ENCODE measurements around the gene PCBP2. TPM values are rescaled to one million over a fixed set of nuclear protein-coding genes. Genes with fewer than 3 reads are reported as not detected.
A peak's percentile ranks its signal among the peaks of the same experiment; 100 is the strongest.

Gene PCBP2
- total and polyA plus RNA-seq, 10 donors: 449 to 779 (median 631) TPM

GRCh38 chr12:53450936-53451335 lies 966 bp upstream of the PCBP2 start:
- 85 to 96% (median 91%) methylated on average over 7 of the region's 7 CpGs for WGBS, 5 donors
- intact Hi-C loops (cut with DNase I; ENCODE audit: low total_unique reads): loop anchor here (10.0 kb wide), 1 partner anchor 54 kb away; the partner anchor contains the start of genes NPFF and TARBP2
- H3K36me3 ChIP-seq: peaks cover 4 to 70% (median 42%) of the 10 kb centered on the region in 6 donors

DNA sequence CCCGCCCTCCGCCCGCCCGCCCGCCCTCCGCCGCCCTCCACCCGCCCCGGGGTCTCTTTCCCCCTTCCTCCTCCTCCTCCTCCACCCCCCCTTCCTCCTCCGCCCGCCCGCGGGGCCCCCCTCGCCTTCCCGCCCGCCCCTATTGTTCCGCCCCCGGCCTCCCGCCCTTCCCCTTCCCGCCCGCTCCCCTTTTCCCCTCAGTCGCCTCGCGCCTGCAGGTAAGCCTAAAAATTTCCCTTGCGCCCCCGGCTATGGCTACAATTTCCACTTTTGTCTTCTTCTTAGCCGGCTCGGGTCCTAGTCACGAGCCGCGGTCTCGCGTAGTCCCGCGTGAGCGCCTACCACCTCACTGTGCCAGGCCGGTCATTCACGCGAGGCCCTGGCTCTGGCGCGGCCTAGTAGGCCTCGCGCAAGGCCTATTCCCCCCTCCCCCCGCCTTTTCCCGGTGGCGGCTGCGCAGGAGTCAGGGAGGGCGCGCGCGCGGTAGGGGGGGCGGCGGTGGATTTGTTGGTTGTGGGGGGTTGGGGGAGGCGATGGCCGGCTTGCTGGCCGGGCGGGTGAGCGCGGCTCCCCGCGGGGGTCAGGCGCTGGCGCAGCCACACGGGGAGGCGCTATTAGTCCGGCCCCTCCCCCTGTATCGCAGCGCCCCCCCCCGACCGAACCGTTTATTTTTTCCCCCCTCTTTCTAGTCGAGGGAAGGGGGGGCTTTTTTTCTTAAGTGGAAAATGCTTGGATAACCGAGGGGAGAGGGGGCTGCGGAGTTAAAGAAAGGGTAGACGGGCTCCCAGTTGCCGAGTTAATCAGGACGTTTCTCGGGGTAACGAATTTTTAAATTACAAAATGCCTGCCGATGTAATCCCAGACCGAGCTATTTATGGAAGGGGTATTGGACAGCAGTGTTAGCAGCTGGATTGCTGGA lies 516 bp downstream of the PCBP2 start:
- intact Hi-C loops (cut with DNase I; ENCODE audit: low total_unique reads): loop anchor here (10.0 kb wide), 1 partner anchor 52 kb away; the partner anchor contains the start of genes NPFF and TARBP2
- peak; percentile 95 for DNase-seq
- peaks cover 25 to 63% (median 37%) of the 10 kb centered on the region in 6 donors for H3K4me1 ChIP-seq
- TF ChIP-seq POLR2AphosphoS5 (IDR thresholded peaks at IDR 0.05): peak in 2 of 3 donors; percentile 47 to 51
- TF ChIP-seq, protein P1, sequence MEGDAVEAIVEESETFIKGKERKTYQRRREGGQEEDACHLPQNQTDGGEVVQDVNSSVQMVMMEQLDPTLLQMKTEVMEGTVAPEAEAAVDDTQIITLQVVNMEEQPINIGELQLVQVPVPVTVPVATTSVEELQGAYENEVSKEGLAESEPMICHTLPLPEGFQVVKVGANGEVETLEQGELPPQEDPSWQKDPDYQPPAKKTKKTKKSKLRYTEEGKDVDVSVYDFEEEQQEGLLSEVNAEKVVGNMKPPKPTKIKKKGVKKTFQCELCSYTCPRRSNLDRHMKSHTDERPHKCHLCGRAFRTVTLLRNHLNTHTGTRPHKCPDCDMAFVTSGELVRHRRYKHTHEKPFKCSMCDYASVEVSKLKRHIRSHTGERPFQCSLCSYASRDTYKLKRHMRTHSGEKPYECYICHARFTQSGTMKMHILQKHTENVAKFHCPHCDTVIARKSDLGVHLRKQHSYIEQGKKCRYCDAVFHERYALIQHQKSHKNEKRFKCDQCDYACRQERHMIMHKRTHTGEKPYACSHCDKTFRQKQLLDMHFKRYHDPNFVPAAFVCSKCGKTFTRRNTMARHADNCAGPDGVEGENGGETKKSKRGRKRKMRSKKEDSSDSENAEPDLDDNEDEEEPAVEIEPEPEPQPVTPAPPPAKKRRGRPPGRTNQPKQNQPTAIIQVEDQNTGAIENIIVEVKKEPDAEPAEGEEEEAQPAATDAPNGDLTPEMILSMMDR (IDR thresholded peaks at IDR 0.05 in 8 of 11, conservative IDR thresholded peaks at IDR 0.05 in 3 of 11): peak in 8 of 11 experiments; percentile 25 to 69 (median 50)
- TF ChIP-seq POLR2A (IDR thresholded peaks at IDR 0.05): no peak
- H3K27me3 ChIP-seq (replicated peaks in 1 of 7): no peaks in the 10 kb centered on the region
- WGBS, 5 donors: 0 to 1% (median 1%) methylated on average over 28 to 68 of the region's 82 CpGs
- peak overlapping the region; percentile 59 to 83 (median 69) for H3K4me3 ChIP-seq
- H3K36me3 ChIP-seq: peaks cover 10 to 70% (median 45%) of the 10 kb centered on the region in 6 donors
- H3K27ac ChIP-seq: peak overlapping the region; percentile 84 to 97 (median 97)
- no peaks in the 10 kb centered on the region for H3K9me3 ChIP-seq

More at GRCh38 chr12:53450936-53451335, 966 bp upstream of the PCBP2 start:
- no peak overlapping the region for H3K4me3 ChIP-seq
- H3K27ac ChIP-seq: peak overlapping the region in 2 of 8 donors; percentile 17 to 97
- H3K4me1 ChIP-seq: peaks cover 25 to 59% (median 37%) of the 10 kb centered on the region in 6 donors
- no peaks in the 10 kb centered on the region for H3K9me3 ChIP-seq
- TF ChIP-seq POLR2A (IDR thresholded peaks at IDR 0.05) (no peak), POLR2AphosphoS5 (IDR thresholded peaks at IDR 0.05) (peak in 1 of 3 donors; percentile 6)
- no peaks in the 10 kb centered on the region for H3K27me3 ChIP-seq (replicated peaks in 1 of 7)
- no peak for DNase-seq

DNA sequence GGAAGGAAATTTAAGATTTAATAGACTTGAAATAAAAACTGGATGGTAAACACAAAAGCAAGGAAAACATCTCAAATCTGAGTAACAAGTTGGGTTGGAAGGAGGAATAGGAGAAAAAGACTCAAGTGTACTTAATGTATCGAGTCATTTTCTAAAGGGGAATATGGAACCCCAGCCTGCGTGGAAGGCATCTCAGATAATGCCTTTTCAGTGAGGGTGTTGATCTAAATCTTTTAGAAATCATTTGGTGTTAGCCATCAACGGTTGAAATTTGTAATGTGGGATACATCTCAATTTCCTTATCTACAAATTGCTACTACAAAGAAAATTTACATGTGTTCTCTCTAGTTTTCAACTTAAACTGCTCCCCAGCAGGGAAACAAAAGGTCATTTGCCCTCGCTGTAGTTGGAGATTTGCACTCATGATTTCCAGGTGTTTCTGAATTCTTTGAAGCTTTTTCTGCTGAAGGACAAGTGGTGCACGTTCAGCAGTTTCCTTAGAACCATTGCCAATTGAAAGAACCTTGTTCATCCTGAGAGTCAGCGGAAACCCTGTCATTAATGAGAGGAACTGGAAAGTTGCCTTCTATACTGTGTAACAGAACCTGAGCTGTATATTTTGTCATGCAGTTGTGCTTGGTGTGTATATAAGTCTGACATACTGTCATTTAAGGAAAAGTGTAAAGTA lies 2.2 kb downstream of the PCBP2 start:
- TF ChIP-seq, protein P1 (IDR thresholded peaks at IDR 0.05 in 8 of 11, conservative IDR thresholded peaks at IDR 0.05 in 3 of 11): no peak
- TF ChIP-seq POLR2A (IDR thresholded peaks at IDR 0.05) (no peak), POLR2AphosphoS5 (IDR thresholded peaks at IDR 0.05) (no peak)
- Histone ChIP-seq H3K4me3 (peak overlapping the region in 6 of 8 donors; percentile 9 to 83 (median 69)), H3K4me1 (peaks cover 25 to 64% (median 40%) of the 10 kb centered on the region in 6 donors), H3K36me3 (peaks cover 10 to 70% (median 50%) of the 10 kb centered on the region in 6 donors), H3K9me3 (no peaks in the 10 kb centered on the region), H3K27ac (peak overlapping the region in 5 of 8 donors; percentile 41 to 97 (median 97)), H3K27me3 (replicated peaks in 1 of 7) (no peaks in the 10 kb centered on the region)
- WGBS, 5 donors: 35 to 47% (median 44%) methylated on average over 6 of the region's 6 CpGs
- no peak for DNase-seq
- intact Hi-C loops (cut with DNase I; ENCODE audit: low total_unique reads): loop anchor here (10.0 kb wide), 1 partner anchor 51 kb away; the partner anchor contains the start of genes NPFF and TARBP2

DNA sequence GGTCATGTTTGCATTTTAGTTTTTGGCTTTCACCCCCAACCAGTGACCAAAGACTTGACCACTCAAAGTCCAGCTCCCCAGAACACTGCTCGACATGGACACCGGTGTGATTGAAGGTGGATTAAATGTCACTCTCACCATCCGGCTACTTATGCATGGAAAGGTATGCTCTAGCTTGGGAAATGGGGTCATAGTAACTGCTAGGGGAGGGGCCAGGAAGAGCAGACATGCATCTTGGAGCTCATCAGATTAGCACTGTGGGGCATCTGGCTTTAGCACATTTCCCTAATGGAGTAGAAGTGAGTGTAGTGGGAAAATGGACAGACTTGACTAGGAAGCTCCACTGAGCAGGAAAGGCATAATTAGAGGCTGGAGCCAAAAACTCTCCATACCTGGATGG lies 2.8 kb downstream of the PCBP2 start:
- H3K27ac ChIP-seq: peak overlapping the region in 4 of 8 donors; percentile 41 to 97 (median 97)
- H3K27me3 ChIP-seq (replicated peaks in 1 of 7): no peaks in the 10 kb centered on the region
- peaks cover 25 to 70% (median 42%) of the 10 kb centered on the region in 6 donors for H3K4me1 ChIP-seq
- intact Hi-C loops (cut with DNase I; ENCODE audit: low total_unique reads): loop anchor here (10.0 kb wide), 1 partner anchor 50 kb away; the partner anchor contains the start of genes NPFF and TARBP2
- no peaks in the 10 kb centered on the region for H3K9me3 ChIP-seq
- WGBS, 5 donors: 61 to 83% (median 72%) methylated on average over 3 of the region's 3 CpGs
- no peak for DNase-seq
- peaks cover 10 to 70% (median 55%) of the 10 kb centered on the region in 6 donors for H3K36me3 ChIP-seq
- TF ChIP-seq, protein P1 (IDR thresholded peaks at IDR 0.05 in 8 of 11, conservative IDR thresholded peaks at IDR 0.05 in 3 of 11): no peak
- TF ChIP-seq POLR2AphosphoS5 (IDR thresholded peaks at IDR 0.05) (no peak), POLR2A (IDR thresholded peaks at IDR 0.05) (no peak)
- H3K4me3 ChIP-seq: peak overlapping the region in 1 of 8 donors; percentile 83

Data from spleen (tissue), 11 donors.